HG02870 (cell line): ENCODE data around the gene EIF6.
A peak's percentile ranks its signal among the peaks of the same experiment; 100 is the strongest.

Experiments
- ATAC-seq: cut with Tn5 transposase; IDR thresholded peaks from one replicate; pipeline ENCODE4 v1.9.1; 2021; ENCODE audit warnings: mild to moderate bottlenecking, moderate library complexity; ENCODE audit not compliant: unreplicated experiment

EIF6 gene

GRCh38 chr20:35281506-35282101 is 3.0 kb downstream of the EIF6 start:
- ATAC-seq: no peak

- no peak for ATAC-seq
These were observed 4.0 kb downstream of the EIF6 start for GRCh38 chr20:35280523-35280922.

- ATAC-seq: no peak
These were observed 4.9 kb downstream of the EIF6 start for GRCh38 chr20:35279533-35280174.

- ATAC-seq: no peak
These were observed 5.5 kb downstream of the EIF6 start for GRCh38 chr20:35279040-35279439.

GRCh38 chr20:35277531-35278395 is 6.8 kb downstream of the EIF6 start, which contains the start of gene MMP24OS:
Gene MMP24OS, minus strand, starts transcription at chr20:35278122. Its CDS starts 193 bp downstream, at chr20:35277929.
- ATAC-seq: peak; percentile 84

GRCh38 chr20:35277127-35277526 is 7.4 kb downstream of the EIF6 start:
- ATAC-seq: no peak

- ATAC-seq: no peak
These were observed 8.2 kb downstream of the EIF6 start for GRCh38 chr20:35276408-35276807.

GRCh38 chr20:35275741-35276251 is 8.8 kb downstream of the EIF6 start:
- ATAC-seq: no peak

- ATAC-seq: no peak
These were observed 10.1 kb downstream of the EIF6 start for GRCh38 chr20:35274172-35275092.

- ATAC-seq: no peak
These were observed 11.0 kb downstream of the EIF6 start for GRCh38 chr20:35273449-35274171.

GRCh38 chr20:35271904-35272303 is 12.7 kb downstream of the EIF6 start:
- no peak for ATAC-seq

GRCh38 chr20:35271073-35271882 is 13.3 kb downstream of the EIF6 start:
- no peak for ATAC-seq

GRCh38 chr20:35270021-35270902 is 14.3 kb downstream of the EIF6 start:
- no peak for ATAC-seq

GRCh38 chr20:35269055-35269781 is 15.4 kb downstream of the EIF6 start:
- no peak for ATAC-seq

GRCh38 chr20:35267092-35267491 is 17.5 kb downstream of the EIF6 start:
- ATAC-seq: no peak

- ATAC-seq: no peak
These were observed 19.8 kb downstream of the EIF6 start for GRCh38 chr20:35264755-35265154.
